Motor neuron (in vitro differentiated cells): ENCODE data around the gene HNRNPM. TPM values are rescaled to one million over a fixed set of nuclear protein-coding genes. Genes with fewer than 3 reads are reported as not detected.
"Not testable (repeated sequence)": the region's sequence is repeated elsewhere in the genome, so short reads cannot be mapped to it uniquely, and the experiment has no call there.

Source experiments
- ATAC-seq, 8 experiments: fragments of 200-7000 bp; cut with Tn5 transposase; replicated peaks in 6 of 8; 2 replicates each; pipeline ENCODE4 v1.8.0; 2021; ENCODE audit warnings: mild to moderate bottlenecking in 8 of 8, moderate library complexity in 8 of 8
- H3K27ac ChIP-seq, 2 donors: fragments of 250-450 bp; sonication (Bioruptor Pico); 2 replicates each; pipeline ENCODE4 v1.9.0; 2021; ENCODE audit warnings: antibody characterized with exemption in 2 of 2, mild to moderate bottlenecking in 2 of 2, moderate library complexity in 1 of 2
- H3K4me1 ChIP-seq, 2 donors: fragments of 250-450 bp; sonication (Bioruptor Pico); replicated peaks in 1 of 2; 2 replicates each; pipeline ENCODE4 v1.6.1; 2021; ENCODE audit warnings: antibody characterized with exemption in 2 of 2, mild to moderate bottlenecking in 2 of 2, moderate library complexity in 1 of 2
- H3K4me3 ChIP-seq, 5 donors: fragments of 250-450 bp; sonication (Bioruptor Pico); 2 replicates each; pipeline ENCODE4 v1.9.0; 2021; ENCODE audit warnings: antibody characterized with exemption in 5 of 5, mild to moderate bottlenecking in 5 of 5, moderate library complexity in 4 of 5
- WGBS, 10 experiments: fragments of 450-650 bp; shearing (Covaris generic); methylation state at CpG; one replicate each; pipeline ENCODE4 v1.0.0; 2022; 5-methylcytosine and 5-hydroxymethylcytosine counted together
- in situ Hi-C, 9 experiments: fragments of 400-800 bp; cut with MboI; loops; one replicate each; pipeline ENCODE4 v1.15.0; 2021; ENCODE audit warnings: low sequenced_read_pairs in 9 of 9, low pct_unique_long_range_greater_than_20kb in 2 of 9; ENCODE audit not compliant: unreplicated experiment in 9 of 9
- total RNA-seq, 8 experiments: library from RNA; unstranded; fragments of 300-600 nt; gene quantifications; 2 replicates each; pipeline versions ENCODE4 v1.2.3 to v1.2.4, GENCODE V29; 2022

Gene HNRNPM
- total RNA-seq, 8 experiments from 2014 or later = 44.2 to 280 (median 73.5) TPM

GRCh38 chr19:8438236-8438635 lies 6.5 kb upstream of the HNRNPM start:
- Histone ChIP-seq H3K27ac (no peak overlapping the region), H3K4me1 (peaks cover 0 to 2% of the 10 kb centered on the region in 2 donors), H3K4me3 (no peak overlapping the region)
- ATAC-seq = no peak
- WGBS, 10 experiments = 83 to 100% (median 92%) methylated on average over 2 to 4 of the region's 12 CpGs; no CpG with 5 or more reads in 6 of the 10 experiments
- in situ Hi-C loops = no loop called here

- no peak overlapping the region for H3K4me3 ChIP-seq
- in situ Hi-C loops = no loop called here
- no peak overlapping the region for H3K27ac ChIP-seq
- 40 to 90% (median 62%) methylated on average over 2 to 5 of the region's 6 CpGs; no CpG with 5 or more reads in 2 of the 10 experiments for WGBS, 10 experiments
- ATAC-seq = no peak
- peaks cover 9 to 11% of the 10 kb centered on the region in 2 donors for H3K4me1 ChIP-seq
Observed at GRCh38 chr19:8441725-8442544, 2.8 kb upstream of the HNRNPM start.

- in situ Hi-C loops = not testable (repeated sequence)
- peak overlapping the region in 1 of 2 donors; percentile 99 for H3K27ac ChIP-seq
- peaks cover 18 to 30% of the 10 kb centered on the region in 2 donors for H3K4me1 ChIP-seq
- peak overlapping the region; percentile 56 to 95 (median 76) for H3K4me3 ChIP-seq
- 0 to 94% (median 34%) methylated on average over 5 to 26 of the region's 32 CpGs for WGBS, 10 experiments
- ATAC-seq = peak in 1 of 8 experiments; percentile 5
Observed at GRCh38 chr19:8444140-8444676, 567 bp upstream of the HNRNPM start.

- in situ Hi-C loops = no loop called here
- 0% methylated on average over 1 to 8 of the region's 45 CpGs; no CpG with 5 or more reads in 4 of the 10 experiments for WGBS, 10 experiments
- H3K4me3 ChIP-seq = peak overlapping the region; percentile 56 to 95 (median 76)
- peak; percentile 6 to 21 (median 14) for ATAC-seq
- H3K27ac ChIP-seq = peak overlapping the region; percentile 94 to 99
- H3K4me1 ChIP-seq = peaks cover 20 to 30% of the 10 kb centered on the region in 2 donors
Observed at GRCh38 chr19:8445488-8446001, 770 bp downstream of the HNRNPM start.

GRCh38 chr19:8446061-8446709 lies 1.4 kb downstream of the HNRNPM start:
- peaks cover 20 to 30% of the 10 kb centered on the region in 2 donors for H3K4me1 ChIP-seq
- in situ Hi-C loops = no loop called here
- peak overlapping the region; percentile 56 to 95 (median 76) for H3K4me3 ChIP-seq
- no peak overlapping the region for H3K27ac ChIP-seq
- no peak for ATAC-seq
- 0 to 14% (median 8%) methylated on average over 4 to 16 of the region's 16 CpGs; no CpG with 5 or more reads in 1 of the 10 experiments for WGBS, 10 experiments

- Histone ChIP-seq H3K4me1 (peaks cover 18 to 30% of the 10 kb centered on the region in 2 donors), H3K27ac (no peak overlapping the region), H3K4me3 (no peak overlapping the region)
- ATAC-seq = peak in 1 of 8 experiments; percentile 13
- in situ Hi-C loops = no loop called here
- 78 to 100% (median 94%) methylated on average over 1 to 3 of the region's 8 CpGs; no CpG with 5 or more reads in 5 of the 10 experiments for WGBS, 10 experiments
Observed at GRCh38 chr19:8449830-8450229, 5.1 kb downstream of the HNRNPM start.

GRCh38 chr19:8451377-8451776 lies 6.6 kb downstream of the HNRNPM start:
- 82 to 100% (median 86%) methylated on average over 1 to 6 of the region's 6 CpGs; no CpG with 5 or more reads in 7 of the 10 experiments for WGBS, 10 experiments
- no peak overlapping the region for H3K4me3 ChIP-seq
- peaks cover 15 to 26% of the 10 kb centered on the region in 2 donors for H3K4me1 ChIP-seq
- no peak for ATAC-seq
- no peak overlapping the region for H3K27ac ChIP-seq
- in situ Hi-C loops = no loop called here

GRCh38 chr19:8451885-8452284 lies 7.1 kb downstream of the HNRNPM start:
- in situ Hi-C loops = no loop called here
- peaks cover 10 to 21% of the 10 kb centered on the region in 2 donors for H3K4me1 ChIP-seq
- 0 to 100% (median 87%) methylated on average over 1 to 3 of the region's 3 CpGs; no CpG with 5 or more reads in 3 of the 10 experiments for WGBS, 10 experiments
- ATAC-seq = no peak
- H3K27ac ChIP-seq = no peak overlapping the region
- H3K4me3 ChIP-seq = no peak overlapping the region

GRCh38 chr19:8452446-8453123 lies 7.8 kb downstream of the HNRNPM start:
- no peak for ATAC-seq
- in situ Hi-C loops = no loop called here
- Histone ChIP-seq H3K4me1 (peaks cover 4 to 14% of the 10 kb centered on the region in 2 donors), H3K4me3 (no peak overlapping the region), H3K27ac (no peak overlapping the region)
- WGBS, 10 experiments = 50 to 100% (median 83%) methylated on average over 1 to 4 of the region's 4 CpGs; no CpG with 5 or more reads in 2 of the 10 experiments

GRCh38 chr19:8453616-8454015 lies 8.8 kb downstream of the HNRNPM start:
- in situ Hi-C loops = no loop called here
- WGBS, 10 experiments = 56 to 100% (median 78%) methylated on average over 2 to 4 of the region's 6 CpGs; no CpG with 5 or more reads in 6 of the 10 experiments
- no peak for ATAC-seq
- H3K4me1 ChIP-seq = peaks cover 4 to 5% of the 10 kb centered on the region in 2 donors
- no peak overlapping the region for H3K4me3 ChIP-seq
- H3K27ac ChIP-seq = no peak overlapping the region

GRCh38 chr19:8454218-8454617 lies 9.4 kb downstream of the HNRNPM start:
- in situ Hi-C loops = no loop called here
- no peak overlapping the region for H3K4me3 ChIP-seq
- no peak for ATAC-seq
- WGBS, 10 experiments = 25 to 100% (median 80%) methylated on average over 1 of the region's 1 CpG; no CpG with 5 or more reads in 2 of the 10 experiments
- no peak overlapping the region for H3K27ac ChIP-seq
- H3K4me1 ChIP-seq = peaks cover 0 to 4% of the 10 kb centered on the region in 2 donors

GRCh38 chr19:8455018-8455417 lies 10.2 kb downstream of the HNRNPM start:
- H3K27ac ChIP-seq = no peak overlapping the region
- in situ Hi-C loops = no loop called here
- H3K4me3 ChIP-seq = no peak overlapping the region
- WGBS, 10 experiments = 83 to 100% (median 90%) methylated on average over 1 to 5 of the region's 5 CpGs; no CpG with 5 or more reads in 3 of the 10 experiments
- no peak for ATAC-seq
- H3K4me1 ChIP-seq = peaks cover 0 to 5% of the 10 kb centered on the region in 2 donors
